K562 (cell line): ENCODE results near the gene PLXNB3. TPM values are rescaled to one million over a fixed set of nuclear protein-coding genes. Genes with fewer than 3 reads are reported as not detected.

ENCODE experiments used
- MYC ChIP-seq, 2 experiments: fragments of 250-450 bp in 1 of 2; sonication (Bioruptor Pico) in 1 of 2; IDR thresholded peaks; 2 replicates each; pipeline versions ENCODE4 v1.5.1 to v1.6.1; 2012 to 2021; ENCODE audit warnings: low read depth in 2 of 2, borderline replicate concordance in 1 of 2, improper control_type of control experiment in 1 of 2, low read length in 1 of 2, mild to moderate bottlenecking in 1 of 2, moderate library complexity in 1 of 2
- PHB2 ChIP-seq: fragments of 450-650 bp; IDR thresholded peaks from 2 replicates; pipeline ENCODE4 v1.6.1; 2017; ENCODE audit warnings: low read depth
- POLR2B ChIP-seq: fragments of 450-650 bp; IDR thresholded peaks from 2 replicates; pipeline ENCODE4 v1.6.1; 2018; ENCODE audit warnings: low read depth; ENCODE audit not compliant: partially characterized antibody
- ZNF239 ChIP-seq: fragments of 250-450 bp; sonication (Bioruptor Pico); IDR thresholded peaks from 2 replicates; pipeline ENCODE4 v1.4.0; 2020; ENCODE audit warnings: mild to moderate bottlenecking
- polyA plus RNA-seq, 8 experiments: library from polyadenylated mRNA; depleted of rRNA in 4 of 8; stranded (reverse) in 5 of 8; unstranded in 3 of 8; fragments of >200 nt; fragmentation: Nextera tagmentation in 2 of 8; fragmentation: Illumina TruSeq in 1 of 8; extraction: Ambion mirVana in 2 of 8; extraction: Trizol in 1 of 8; gene quantifications; 2 replicates each; pipeline versions ENCODE4 v1.2.1 to v1.2.3, GENCODE V29; 2011 to 2014; ENCODE audit warnings: inconsistent platforms in 1 of 8, missing spikeins in 1 of 8
- total RNA-seq, 7 experiments: library from RNA; depleted of rRNA in 6 of 7; stranded (reverse); fragments of >200 nt in 6 of 7; fragmentation: Illumina TruSeq in 2 of 7; extraction: Trizol in 2 of 7; gene quantifications; 2 replicates each; pipeline versions ENCODE4 v1.2.1 to v1.2.3, GENCODE V29; 2011 to 2021; ENCODE audit warnings: low replicate concordance in 1 of 7
- TF ChIP-seq, protein P1 (sequence below), 2 experiments: fragments of 450-650 bp; formaldehyde crosslinking in 1 of 2; IDR thresholded peaks; 2 replicates each; pipeline versions ENCODE4 v1.4.0 to v1.6.1; 2014 to 2020; ENCODE audit warnings: mild to moderate bottlenecking in 2 of 2, borderline replicate concordance in 1 of 2, low read depth in 1 of 2
- TF ChIP-seq, protein P2 (sequence below): fragments of 450-650 bp; IDR thresholded peaks from 2 replicates; pipeline ENCODE4 v1.6.1; 2016

PLXNB3 gene
- total and polyA plus RNA-seq, 9 of the 15 experiments (the other 6 are each of a cell fraction or from before 2014, with no cell fraction given): 0.22 to 2.0 (median 1.4) TPM; not detected in 2

DNA sequence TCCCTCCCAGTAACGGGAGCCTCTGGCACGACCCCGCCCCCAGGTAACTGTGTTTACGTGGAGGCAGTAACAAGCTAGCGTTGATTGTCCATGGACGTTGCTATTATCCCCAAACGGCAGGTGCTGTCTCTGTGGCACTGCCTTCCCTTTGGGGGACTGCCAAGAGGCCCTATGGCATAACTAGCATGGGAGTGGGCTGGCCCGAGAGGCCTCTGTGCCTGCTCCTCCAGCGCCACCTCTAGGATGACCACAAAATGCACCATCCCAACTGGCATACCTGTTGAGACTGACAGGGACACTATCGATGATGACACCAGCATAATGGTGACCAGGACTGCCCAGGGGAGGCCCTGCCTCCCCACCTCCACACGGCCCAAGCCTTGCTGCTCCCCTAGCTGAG lies 18.3 kb downstream of the PLXNB3 start (continued):
- TF ChIP-seq, protein P1, sequence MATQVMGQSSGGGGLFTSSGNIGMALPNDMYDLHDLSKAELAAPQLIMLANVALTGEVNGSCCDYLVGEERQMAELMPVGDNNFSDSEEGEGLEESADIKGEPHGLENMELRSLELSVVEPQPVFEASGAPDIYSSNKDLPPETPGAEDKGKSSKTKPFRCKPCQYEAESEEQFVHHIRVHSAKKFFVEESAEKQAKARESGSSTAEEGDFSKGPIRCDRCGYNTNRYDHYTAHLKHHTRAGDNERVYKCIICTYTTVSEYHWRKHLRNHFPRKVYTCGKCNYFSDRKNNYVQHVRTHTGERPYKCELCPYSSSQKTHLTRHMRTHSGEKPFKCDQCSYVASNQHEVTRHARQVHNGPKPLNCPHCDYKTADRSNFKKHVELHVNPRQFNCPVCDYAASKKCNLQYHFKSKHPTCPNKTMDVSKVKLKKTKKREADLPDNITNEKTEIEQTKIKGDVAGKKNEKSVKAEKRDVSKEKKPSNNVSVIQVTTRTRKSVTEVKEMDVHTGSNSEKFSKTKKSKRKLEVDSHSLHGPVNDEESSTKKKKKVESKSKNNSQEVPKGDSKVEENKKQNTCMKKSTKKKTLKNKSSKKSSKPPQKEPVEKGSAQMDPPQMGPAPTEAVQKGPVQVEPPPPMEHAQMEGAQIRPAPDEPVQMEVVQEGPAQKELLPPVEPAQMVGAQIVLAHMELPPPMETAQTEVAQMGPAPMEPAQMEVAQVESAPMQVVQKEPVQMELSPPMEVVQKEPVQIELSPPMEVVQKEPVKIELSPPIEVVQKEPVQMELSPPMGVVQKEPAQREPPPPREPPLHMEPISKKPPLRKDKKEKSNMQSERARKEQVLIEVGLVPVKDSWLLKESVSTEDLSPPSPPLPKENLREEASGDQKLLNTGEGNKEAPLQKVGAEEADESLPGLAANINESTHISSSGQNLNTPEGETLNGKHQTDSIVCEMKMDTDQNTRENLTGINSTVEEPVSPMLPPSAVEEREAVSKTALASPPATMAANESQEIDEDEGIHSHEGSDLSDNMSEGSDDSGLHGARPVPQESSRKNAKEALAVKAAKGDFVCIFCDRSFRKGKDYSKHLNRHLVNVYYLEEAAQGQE (IDR thresholded peaks at IDR 0.05; ENCODE audit: borderline replicate concordance): peak; percentile 34; the same call in 1 of the 2 replicates
- TF ChIP-seq, protein P1 (CRISPR knock-in tag; IDR thresholded peaks at IDR 0.05; ENCODE audit: low read depth): no peak
- no peak for TF ChIP-seq PHB2
- TF ChIP-seq, protein P2, sequence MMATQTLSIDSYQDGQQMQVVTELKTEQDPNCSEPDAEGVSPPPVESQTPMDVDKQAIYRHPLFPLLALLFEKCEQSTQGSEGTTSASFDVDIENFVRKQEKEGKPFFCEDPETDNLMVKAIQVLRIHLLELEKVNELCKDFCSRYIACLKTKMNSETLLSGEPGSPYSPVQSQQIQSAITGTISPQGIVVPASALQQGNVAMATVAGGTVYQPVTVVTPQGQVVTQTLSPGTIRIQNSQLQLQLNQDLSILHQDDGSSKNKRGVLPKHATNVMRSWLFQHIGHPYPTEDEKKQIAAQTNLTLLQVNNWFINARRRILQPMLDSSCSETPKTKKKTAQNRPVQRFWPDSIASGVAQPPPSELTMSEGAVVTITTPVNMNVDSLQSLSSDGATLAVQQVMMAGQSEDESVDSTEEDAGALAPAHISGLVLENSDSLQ: peak; percentile 15; the same call in 1 of the 2 replicates
- no peak for TF ChIP-seq POLR2B
- no peak for TF ChIP-seq MYC (IDR thresholded peaks at IDR 0.05; ENCODE audit: low read depth, low read length)
- no peak for TF ChIP-seq MYC (CRISPR knock-in tag; IDR thresholded peaks at IDR 0.05; ENCODE audit: borderline replicate concordance, low read depth)
- TF ChIP-seq ZNF239: no peak
